CD4-positive, alpha-beta T cell treated with Interferon gamma for 1 hour (primary cell): ENCODE data around the gene PITPNM3.

Experiments used
- DNase-seq: peaks from one replicate; pipeline ENCODE4 v3.0.0-alpha.2; 2020

PITPNM3 gene

GRCh38 chr17:6476076-6476809, 80.1 kb downstream of the PITPNM3 start:
- no peak for DNase-seq

GRCh38 chr17:6475411-6475810, 80.9 kb downstream of the PITPNM3 start:
- no peak for DNase-seq

- no peak for DNase-seq
Observed at GRCh38 chr17:6474906-6475305, 81.4 kb downstream of the PITPNM3 start.

GRCh38 chr17:6474376-6474775, 82.0 kb downstream of the PITPNM3 start:
- no peak for DNase-seq

- DNase-seq: peak; percentile 55
Observed at GRCh38 chr17:6473128-6473767, 83.1 kb downstream of the PITPNM3 start.

GRCh38 chr17:6472517-6472916, 83.8 kb downstream of the PITPNM3 start:
- DNase-seq: no peak

GRCh38 chr17:6471531-6472465, 84.6 kb downstream of the PITPNM3 start:
- DNase-seq: no peak

GRCh38 chr17:6470751-6471521, 85.4 kb downstream of the PITPNM3 start:
- DNase-seq: no peak

GRCh38 chr17:6470146-6470718, 86.1 kb downstream of the PITPNM3 start:
- DNase-seq: no peak

- DNase-seq: no peak
Observed at GRCh38 chr17:6468051-6468790, 88.1 kb downstream of the PITPNM3 start.

GRCh38 chr17:6467567-6467966, 88.8 kb downstream of the PITPNM3 start:
- no peak for DNase-seq

- no peak for DNase-seq
Observed at GRCh38 chr17:6465206-6466003, 91.0 kb downstream of the PITPNM3 start.

GRCh38 chr17:6464446-6465041, 91.8 kb downstream of the PITPNM3 start:
- no peak for DNase-seq

GRCh38 chr17:6463616-6464445, 92.5 kb downstream of the PITPNM3 start:
- no peak for DNase-seq

GRCh38 chr17:6462692-6463091, 93.7 kb downstream of the PITPNM3 start:
- DNase-seq: no peak

GRCh38 chr17:6461792-6462524, 94.4 kb downstream of the PITPNM3 start:
- DNase-seq: no peak

- no peak for DNase-seq
Observed at GRCh38 chr17:6461246-6461645, 95.1 kb downstream of the PITPNM3 start.

- DNase-seq: no peak
Observed at GRCh38 chr17:6460531-6461161, 95.7 kb downstream of the PITPNM3 start.
